GM12878 (cell line): ENCODE measurements around the gene PPIL3. TPM values are rescaled to one million over a fixed set of nuclear protein-coding genes. Genes with fewer than 3 reads are reported as not detected.

ENCODE experiments used
- ATF7 ChIP-seq: fragments of 450-650 bp; IDR thresholded peaks from 2 replicates; pipeline ENCODE4 v1.6.1; 2016; ENCODE audit warnings: low read depth, mild to moderate bottlenecking
- BACH1 ChIP-seq: fragments of 450-650 bp; IDR thresholded peaks from 2 replicates; pipeline ENCODE4 v1.6.1; 2017; ENCODE audit warnings: mild to moderate bottlenecking, borderline replicate concordance
- BHLHE40 ChIP-seq, 2 experiments: fragments of 450-650 bp in 1 of 2; IDR thresholded peaks; 2 replicates each; pipeline ENCODE4 v1.6.1; 2011 to 2017; ENCODE audit warnings: low read depth in 2 of 2, borderline replicate concordance in 1 of 2, improper control_type of control experiment in 1 of 2, low read length in 1 of 2, mild to moderate bottlenecking in 1 of 2
- CHD2 ChIP-seq: IDR thresholded peaks from 2 replicates; pipeline ENCODE4 v1.6.1; 2011; ENCODE audit warnings: low read depth, low read length, improper control_type of control experiment, borderline replicate concordance
- CREM ChIP-seq: IDR thresholded peaks from 2 replicates; pipeline ENCODE4 v1.6.1; 2014; ENCODE audit warnings: antibody characterized with exemption, low read depth
- DPF2 ChIP-seq: fragments of 450-650 bp; IDR thresholded peaks from 2 replicates; pipeline ENCODE4 v1.6.1; 2017; ENCODE audit warnings: mild to moderate bottlenecking
- EGR1 ChIP-seq, 2 experiments: IDR thresholded peaks; 1 replicate in 1 of 2; 2 replicates in 1 of 2; pipeline ENCODE4 v1.6.1; 2011 to 2012; ENCODE audit warnings: low read depth in 2 of 2, low read length in 2 of 2, borderline replicate concordance in 1 of 2, mild to moderate bottlenecking in 1 of 2, moderate library complexity in 1 of 2
- EP300 ChIP-seq, 2 experiments: fragments of 150-350 bp in 1 of 2; IDR thresholded peaks; 2 replicates each; pipeline ENCODE4 v1.6.1; 2011 to 2012; ENCODE audit warnings: low read depth in 2 of 2, low read length in 2 of 2, borderline replicate concordance in 1 of 2, improper control_type of control experiment in 1 of 2, inconsistent platforms in 1 of 2; ENCODE audit not compliant: control insufficient read depth in 1 of 2
- EZH2 ChIP-seq: IDR thresholded peaks from 2 replicates; pipeline ENCODE4 v1.6.1; 2012; ENCODE audit warnings: low read depth, mild to moderate bottlenecking, control low read depth, inconsistent platforms, low read length, borderline replicate concordance; ENCODE audit not compliant: control insufficient read depth
- HDGF ChIP-seq: fragments of 450-650 bp; IDR thresholded peaks from 2 replicates; pipeline ENCODE4 v1.6.1; 2016; ENCODE audit warnings: antibody characterized with exemption
- NFYB ChIP-seq: IDR thresholded peaks from 2 replicates; pipeline ENCODE4 v1.6.1; 2011; ENCODE audit warnings: low read depth, mild to moderate bottlenecking, low read length, improper control_type of control experiment, moderate library complexity; ENCODE audit not compliant: insufficient read depth
- POLR2A ChIP-seq: IDR thresholded peaks from 2 replicates; pipeline ENCODE4 v1.6.1; 2011; ENCODE audit warnings: low read depth, mild to moderate bottlenecking, low read length
- RAD51 ChIP-seq: fragments of 450-650 bp; IDR thresholded peaks from 2 replicates; pipeline ENCODE4 v1.6.1; 2016; ENCODE audit warnings: moderate library complexity, mild to moderate bottlenecking, inconsistent platforms
- SIN3A ChIP-seq: IDR thresholded peaks from 2 replicates; pipeline ENCODE4 v1.6.1; 2012; ENCODE audit warnings: low read depth, low read length, improper control_type of control experiment
- SMAD1 ChIP-seq: fragments of 450-650 bp; IDR thresholded peaks from 2 replicates; pipeline ENCODE4 v1.6.1; 2018; ENCODE audit warnings: mild to moderate bottlenecking, low read depth; ENCODE audit not compliant: partially characterized antibody
- SP1 ChIP-seq: IDR thresholded peaks from one replicate; pipeline ENCODE4 v1.6.1; 2011; ENCODE audit warnings: low read depth, low read length
- STAT1 ChIP-seq: fragments of 450-650 bp; conservative IDR thresholded peaks from 2 replicates; pipeline ENCODE4 v1.6.1; 2014; ENCODE audit warnings: antibody characterized with exemption, mild to moderate bottlenecking
- WRNIP1 ChIP-seq: IDR thresholded peaks from 2 replicates; pipeline ENCODE4 v1.6.1; 2011; ENCODE audit warnings: low read depth, low read length, improper control_type of control experiment, borderline replicate concordance
- ZNF592 ChIP-seq: fragments of 450-650 bp; IDR thresholded peaks from 2 replicates; pipeline ENCODE4 v1.6.1; 2017; ENCODE audit warnings: mild to moderate bottlenecking, moderate library complexity
- ZZZ3 ChIP-seq: IDR thresholded peaks from 2 replicates; pipeline ENCODE4 v1.6.1; 2011; ENCODE audit warnings: low read depth; ENCODE audit not compliant: control insufficient read depth, insufficient read length
- polyA plus RNA-seq, 11 experiments: library from polyadenylated mRNA; depleted of rRNA in 4 of 11; unstranded in 6 of 11; stranded (reverse) in 5 of 11; fragments of >200 nt; fragmentation: Nextera tagmentation in 4 of 11; fragmentation: Illumina TruSeq in 1 of 11; extraction: Ambion mirVana in 4 of 11; extraction: Trizol in 1 of 11; gene quantifications; 1 replicate in 1 of 11; 2 replicates in 10 of 11; pipeline versions ENCODE4 v1.2.1 to v1.2.3, GENCODE V29; 2011 to 2016; ENCODE audit warnings: inconsistent platforms in 2 of 11, missing spikeins in 2 of 11, low read depth in 1 of 11
- total RNA-seq, 4 experiments: library from RNA; depleted of rRNA in 3 of 4; stranded (reverse); fragments of >200 nt in 3 of 4; fragmentation: Illumina TruSeq in 1 of 4; extraction: Trizol in 1 of 4; gene quantifications; 2 replicates each; pipeline versions ENCODE4 v1.2.1 to v1.2.3, GENCODE V29; 2013 to 2021
- TF ChIP-seq, protein P1 (sequence below): fragments of 450-650 bp; conservative IDR thresholded peaks from 2 replicates; pipeline ENCODE4 v1.6.1; 2017; ENCODE audit warnings: mild to moderate bottlenecking, moderate library complexity
- TF ChIP-seq, protein P2 (sequence below): IDR thresholded peaks from 2 replicates; pipeline ENCODE4 v1.6.1; 2011; ENCODE audit warnings: low read depth, low read length, improper control_type of control experiment, borderline replicate concordance
- TF ChIP-seq, protein P3 (sequence below): fragments of 450-650 bp; IDR thresholded peaks from 2 replicates; pipeline ENCODE4 v1.6.1; 2017; ENCODE audit warnings: low read depth, mild to moderate bottlenecking, moderate library complexity

The PPIL3 gene
- total and polyA plus RNA-seq, 10 of the 15 experiments (the other 5 are each of a cell fraction or from before 2014, with no cell fraction given) = 33.8 to 176 (median 59.1) TPM

DNA sequence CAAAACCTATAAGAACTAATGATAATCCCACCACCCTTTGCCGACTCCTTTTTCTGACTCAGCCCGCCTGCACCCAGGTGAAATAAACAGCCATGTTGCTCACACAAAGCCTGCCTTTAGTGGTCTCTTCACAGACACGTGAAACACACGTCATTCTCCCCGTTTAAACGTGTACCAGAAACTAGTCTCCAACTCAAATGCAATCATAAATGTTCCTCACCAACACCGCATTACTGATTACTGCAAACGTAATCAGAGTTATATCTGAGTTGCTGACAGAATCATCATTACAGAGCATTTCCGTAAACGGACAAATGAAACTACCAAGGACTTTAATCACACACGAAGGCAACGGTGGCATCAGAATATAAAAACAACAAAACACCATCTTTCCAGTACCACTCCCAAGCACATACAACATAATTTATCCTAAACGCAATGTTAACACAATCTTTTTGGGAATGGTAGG is 26.3 kb downstream of the PPIL3 start (continued):
- no peak for TF ChIP-seq ZZZ3
- TF ChIP-seq EZH2 = no peak
- peak; percentile 59 to 81; a peak in 2 of 4 replicates for TF ChIP-seq BHLHE40 (IDR thresholded peaks at IDR 0.05; ENCODE audit: borderline replicate concordance in 1 of 2, low read depth in 2 of 2, low read length in 1 of 2)
- TF ChIP-seq, protein P1, sequence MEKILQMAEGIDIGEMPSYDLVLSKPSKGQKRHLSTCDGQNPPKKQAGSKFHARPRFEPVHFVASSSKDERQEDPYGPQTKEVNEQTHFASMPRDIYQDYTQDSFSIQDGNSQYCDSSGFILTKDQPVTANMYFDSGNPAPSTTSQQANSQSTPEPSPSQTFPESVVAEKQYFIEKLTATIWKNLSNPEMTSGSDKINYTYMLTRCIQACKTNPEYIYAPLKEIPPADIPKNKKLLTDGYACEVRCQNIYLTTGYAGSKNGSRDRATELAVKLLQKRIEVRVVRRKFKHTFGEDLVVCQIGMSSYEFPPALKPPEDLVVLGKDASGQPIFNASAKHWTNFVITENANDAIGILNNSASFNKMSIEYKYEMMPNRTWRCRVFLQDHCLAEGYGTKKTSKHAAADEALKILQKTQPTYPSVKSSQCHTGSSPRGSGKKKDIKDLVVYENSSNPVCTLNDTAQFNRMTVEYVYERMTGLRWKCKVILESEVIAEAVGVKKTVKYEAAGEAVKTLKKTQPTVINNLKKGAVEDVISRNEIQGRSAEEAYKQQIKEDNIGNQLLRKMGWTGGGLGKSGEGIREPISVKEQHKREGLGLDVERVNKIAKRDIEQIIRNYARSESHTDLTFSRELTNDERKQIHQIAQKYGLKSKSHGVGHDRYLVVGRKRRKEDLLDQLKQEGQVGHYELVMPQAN = no peak
- no peak for TF ChIP-seq CHD2
- TF ChIP-seq ZNF592 = peak; percentile 32; the same call in 1 of the 2 replicates
- peak; percentile 67 for TF ChIP-seq RAD51
- TF ChIP-seq DPF2 = no peak
- TF ChIP-seq SP1 = no peak
- no peak for TF ChIP-seq SIN3A
- peak; percentile 58 for TF ChIP-seq SMAD1
- TF ChIP-seq ATF7 = peak; percentile 87
- TF ChIP-seq, protein P2, sequence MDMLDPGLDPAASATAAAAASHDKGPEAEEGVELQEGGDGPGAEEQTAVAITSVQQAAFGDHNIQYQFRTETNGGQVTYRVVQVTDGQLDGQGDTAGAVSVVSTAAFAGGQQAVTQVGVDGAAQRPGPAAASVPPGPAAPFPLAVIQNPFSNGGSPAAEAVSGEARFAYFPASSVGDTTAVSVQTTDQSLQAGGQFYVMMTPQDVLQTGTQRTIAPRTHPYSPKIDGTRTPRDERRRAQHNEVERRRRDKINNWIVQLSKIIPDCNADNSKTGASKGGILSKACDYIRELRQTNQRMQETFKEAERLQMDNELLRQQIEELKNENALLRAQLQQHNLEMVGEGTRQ = no peak; the same call in 1 of the 2 replicates
- peak; percentile 26; the same call in 1 of the 2 replicates for TF ChIP-seq HDGF
- no peak for TF ChIP-seq NFYB
- no peak for TF ChIP-seq EGR1 (IDR thresholded peaks at IDR 0.05; ENCODE audit: borderline replicate concordance in 1 of 2, low read depth in 2 of 2, low read length in 2 of 2)
- peak; percentile 80 for TF ChIP-seq CREM
- TF ChIP-seq WRNIP1 = no peak
- peak; percentile 44; the same call in 1 of the 2 replicates for TF ChIP-seq BACH1
- TF ChIP-seq, protein P3, sequence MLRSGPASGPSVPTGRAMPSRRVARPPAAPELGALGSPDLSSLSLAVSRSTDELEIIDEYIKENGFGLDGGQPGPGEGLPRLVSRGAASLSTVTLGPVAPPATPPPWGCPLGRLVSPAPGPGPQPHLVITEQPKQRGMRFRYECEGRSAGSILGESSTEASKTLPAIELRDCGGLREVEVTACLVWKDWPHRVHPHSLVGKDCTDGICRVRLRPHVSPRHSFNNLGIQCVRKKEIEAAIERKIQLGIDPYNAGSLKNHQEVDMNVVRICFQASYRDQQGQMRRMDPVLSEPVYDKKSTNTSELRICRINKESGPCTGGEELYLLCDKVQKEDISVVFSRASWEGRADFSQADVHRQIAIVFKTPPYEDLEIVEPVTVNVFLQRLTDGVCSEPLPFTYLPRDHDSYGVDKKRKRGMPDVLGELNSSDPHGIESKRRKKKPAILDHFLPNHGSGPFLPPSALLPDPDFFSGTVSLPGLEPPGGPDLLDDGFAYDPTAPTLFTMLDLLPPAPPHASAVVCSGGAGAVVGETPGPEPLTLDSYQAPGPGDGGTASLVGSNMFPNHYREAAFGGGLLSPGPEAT = peak; percentile 32; the same call in 1 of the 2 replicates
- peak; percentile 49 for TF ChIP-seq POLR2A
- no peak for TF ChIP-seq STAT1
- no peak for TF ChIP-seq EP300 (IDR thresholded peaks at IDR 0.05; ENCODE audit: borderline replicate concordance in 1 of 2, control insufficient read depth in 1 of 2, low read depth in 2 of 2, low read length in 2 of 2)
